HCT116 (cell line): ENCODE measurements around the gene CYBRD1. TPM values are rescaled to one million over a fixed set of nuclear protein-coding genes. Genes with fewer than 3 reads are reported as not detected.

ENCODE experiments used
- ATAC-seq: fragments of 200-7000 bp; cut with Tn5 transposase; 2 replicates; pipeline ENCODE4 v1.9.1; 2020; ENCODE audit warnings: mild to moderate bottlenecking, moderate library complexity
- BruUV-seq: library from RNA; stranded (reverse); fragments of 400-500 nt; replicated peaks from 2 replicates; lab custom pipeline; 2021; lab: Mats Ljungman, UMichigan
- CTCF ChIA-PET: fragments of 300-600 bp; sonication (Branson Sonifier 250); formaldehyde crosslinking; loops from one replicate; lab custom pipeline; 2021; ENCODE audit warnings: antibody characterized with exemption; lab: Charles Lee
- POLR2A ChIA-PET: fragments of 300-600, 350-600 bp; sonication (Branson Sonifier 250); formaldehyde crosslinking; loops from one replicate; lab custom pipeline; 2021; ENCODE audit warnings: antibody characterized with exemption; lab: Charles Lee
- RAD21 ChIA-PET, 2 experiments: fragments of 300-600 bp; sonication (Branson Sonifier 250); formaldehyde crosslinking; loops; one replicate each; lab custom pipeline; 2023; ENCODE audit warnings: low total read pairs in 2 of 2; ENCODE audit not compliant: uncharacterized antibody in 2 of 2, unreplicated experiment in 2 of 2, low non-redundant PET in 1 of 2; lab: Charles Lee
- DNase-seq: peaks from one replicate; pipeline ENCODE4 v3.0.0-alpha.2; 2010; ENCODE audit warnings: low read depth, low spot score
- H2AFZ ChIP-seq: fragments of 200-600 bp; shearing (Covaris generic), sonication (generic); 2 replicates; pipeline ENCODE4 v1.6.1; 2017; ENCODE audit warnings: low read depth, mixed run types, mixed read lengths, antibody characterized with exemption, low read length; ENCODE audit not compliant: poor library complexity, severe bottlenecking
- H3K27ac ChIP-seq: 2 replicates; pipeline ENCODE4 v1.5.1; 2012; ENCODE audit warnings: low read depth, low read length
- H3K27me3 ChIP-seq: fragments of 200-600 bp; sonication (generic); 2 replicates; pipeline ENCODE4 v1.6.1; 2016; ENCODE audit warnings: mixed run types, low read length, mixed read lengths; ENCODE audit not compliant: insufficient read depth
- H3K36me3 ChIP-seq, 2 experiments: fragments of 200-500 bp in 1 of 2; fragments of 200-600 bp in 1 of 2; sonication (Bioruptor generic) in 1 of 2; sonication (generic) in 1 of 2; 2 replicates each; pipeline versions ENCODE4 v1.5.1 to v1.6.1; 2014 to 2016; ENCODE audit warnings: low read length in 2 of 2, inconsistent platforms in 1 of 2, mixed read lengths in 1 of 2, mixed run types in 1 of 2; ENCODE audit not compliant: insufficient read depth in 2 of 2, control insufficient read depth in 1 of 2
- H3K4me1 ChIP-seq, 2 experiments: fragments of 200-600 bp in 1 of 2; sonication (generic) in 1 of 2; 2 replicates each; pipeline versions ENCODE4 v1.5.1 to v1.6.1; 2012 to 2017; ENCODE audit warnings: low read length in 2 of 2, inconsistent platforms in 1 of 2, mild to moderate bottlenecking in 1 of 2, mixed read lengths in 1 of 2, mixed run types in 1 of 2, moderate library complexity in 1 of 2; ENCODE audit not compliant: insufficient read depth in 2 of 2, control insufficient read depth in 1 of 2
- H3K4me2 ChIP-seq: fragments of 200-600 bp; sonication (generic); 2 replicates; pipeline ENCODE4 v1.6.1; 2017; ENCODE audit warnings: mixed run types, low read length, mixed read lengths
- H3K4me3 ChIP-seq, 2 experiments: fragments of 200-600 bp in 1 of 2; sonication (generic) in 1 of 2; replicated peaks in 1 of 2; 2 replicates each; pipeline ENCODE4 v1.5.1; 2011 to 2016; ENCODE audit warnings: low read length in 2 of 2, control low read depth in 1 of 2, low read depth in 1 of 2, mild to moderate bottlenecking in 1 of 2, mixed read lengths in 1 of 2, mixed run types in 1 of 2
- H3K79me2 ChIP-seq: fragments of 200-600 bp; sonication (generic); 2 replicates; pipeline ENCODE4 v1.6.1; 2017; ENCODE audit warnings: mild to moderate bottlenecking, mixed run types, low read length, moderate library complexity, mixed read lengths; ENCODE audit not compliant: insufficient read depth
- H3K9ac ChIP-seq: fragments of 200-600 bp; sonication (generic); 2 replicates; pipeline ENCODE4 v1.6.1; 2016; ENCODE audit warnings: low read length, mixed read lengths
- H3K9me2 ChIP-seq: fragments of 200-600 bp; sonication (generic), shearing (Covaris generic); 2 replicates; pipeline ENCODE4 v1.6.1; 2017; ENCODE audit warnings: mixed run types, mild to moderate bottlenecking, moderate library complexity; ENCODE audit not compliant: insufficient read depth
- H3K9me3 ChIP-seq, 2 experiments: fragments of 200-500 bp in 1 of 2; fragments of 200-600 bp in 1 of 2; sonication (Bioruptor generic) in 1 of 2; sonication (generic) in 1 of 2; 2 replicates each; pipeline ENCODE4 v1.6.1; 2014 to 2017; ENCODE audit warnings: low read length in 2 of 2, mixed read lengths in 2 of 2, inconsistent platforms in 1 of 2, low read depth in 1 of 2, mild to moderate bottlenecking in 1 of 2, mixed run types in 1 of 2, moderate library complexity in 1 of 2; ENCODE audit not compliant: control insufficient read depth in 1 of 2, insufficient read depth in 1 of 2
- H4K20me1 ChIP-seq: fragments of 200-600 bp; sonication (generic), shearing (Covaris generic); 2 replicates; pipeline ENCODE4 v1.6.1; 2017; ENCODE audit warnings: mixed run types, mild to moderate bottlenecking, moderate library complexity; ENCODE audit not compliant: insufficient read depth
- CBX3 ChIP-seq: IDR thresholded peaks from 2 replicates; pipeline ENCODE4 v1.6.1; 2012; ENCODE audit warnings: low read depth
- CEBPB ChIP-seq: IDR thresholded peaks from 2 replicates; pipeline ENCODE4 v1.6.1; 2012; ENCODE audit warnings: low read depth
- ELF1 ChIP-seq: IDR thresholded peaks from 2 replicates; pipeline ENCODE4 v1.6.1; 2012; ENCODE audit warnings: low read depth, borderline replicate concordance
- EZH2 ChIP-seq: fragments of 200-600 bp; sonication (generic); IDR thresholded peaks from 2 replicates; pipeline ENCODE4 v1.6.1; 2017; ENCODE audit warnings: antibody characterized with exemption, mixed run types
- EZH2phosphoT487 ChIP-seq: fragments of 200-600 bp; IDR thresholded peaks from 2 replicates; pipeline ENCODE4 v1.6.1; 2018; ENCODE audit warnings: antibody characterized with exemption, borderline replicate concordance
- FOSL1 ChIP-seq: IDR thresholded peaks from 2 replicates; pipeline ENCODE4 v1.6.1; 2012; ENCODE audit warnings: low read depth
- JUND ChIP-seq: IDR thresholded peaks from 2 replicates; pipeline ENCODE4 v1.6.1; 2012
- POLR2AphosphoS5 ChIP-seq: IDR thresholded peaks from 2 replicates; pipeline ENCODE4 v1.6.1; 2011; ENCODE audit warnings: mild to moderate bottlenecking, low read depth, low read length, moderate library complexity
- RAD21 ChIP-seq: IDR thresholded peaks from 2 replicates; pipeline ENCODE4 v1.6.1; 2012; ENCODE audit warnings: low read depth, mild to moderate bottlenecking
- SP1 ChIP-seq: IDR thresholded peaks from 2 replicates; pipeline ENCODE4 v1.6.1; 2012; ENCODE audit warnings: low read depth
- TCF7L2 ChIP-seq: IDR thresholded peaks from 2 replicates; pipeline ENCODE4 v1.7.0; 2011; ENCODE audit warnings: borderline replicate concordance, inconsistent platforms; ENCODE audit not compliant: insufficient read depth, insufficient read length; ENCODE audit errors: extremely low read depth
- intact Hi-C: fragments of 100-400 bp; cut with micrococcal nuclease; formaldehyde crosslinking; loops from 2 replicates; pipeline ENCODE4 v1.10.0; 2022
- total RNA-seq: library from RNA; stranded (reverse); gene quantifications from one replicate; pipeline ENCODE4 v1.2.1, GENCODE V29; 2021; ENCODE audit not compliant: unreplicated experiment
- TF ChIP-seq, protein P1 (sequence below): IDR thresholded peaks from 2 replicates; pipeline ENCODE4 v1.6.1; 2012; ENCODE audit warnings: low read depth
- TF ChIP-seq, protein P2 (sequence below): IDR thresholded peaks from 2 replicates; pipeline ENCODE4 v1.6.1; 2011; ENCODE audit warnings: mild to moderate bottlenecking, low read length, moderate library complexity; ENCODE audit not compliant: insufficient replicate concordance; ENCODE audit errors: extremely low read depth

CYBRD1 gene
- total RNA-seq, 1 experiment from 2014 or later: 14.9 TPM

DNA sequence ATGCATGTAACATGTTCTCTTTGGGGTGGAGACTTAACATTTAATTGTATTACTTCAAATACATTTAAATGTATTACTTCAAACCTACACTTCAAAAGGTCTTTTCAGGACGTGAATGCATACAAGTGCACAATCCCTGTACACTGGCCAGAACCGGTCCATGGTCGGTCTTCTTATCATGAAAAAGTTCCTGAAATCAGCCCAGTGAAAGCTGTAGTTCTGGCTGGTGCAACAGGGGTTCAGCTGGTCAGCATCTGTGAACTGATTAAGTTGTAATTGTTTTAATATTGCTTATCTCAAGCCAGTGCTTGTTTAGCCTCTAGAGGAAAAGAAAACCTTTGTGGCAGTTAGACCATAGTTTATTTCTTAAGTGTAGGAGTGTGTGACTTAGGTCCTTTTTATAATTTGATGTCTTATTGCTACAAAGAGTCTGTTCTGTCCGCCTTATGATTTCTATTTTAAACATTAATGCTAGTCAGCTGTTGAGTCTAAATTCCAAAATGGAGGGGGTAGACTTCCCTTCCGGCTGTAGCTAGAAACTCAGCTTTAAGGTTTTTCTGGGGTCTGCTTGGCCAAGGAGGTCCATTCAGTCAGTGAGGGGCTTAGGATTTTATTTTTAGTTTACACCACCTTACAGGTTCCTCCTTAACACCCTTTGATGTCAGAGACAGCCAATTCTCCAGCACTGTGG is 768 bp upstream of the CYBRD1 start:
- BruUV-seq: no TSS peak
- RAD21 ChIA-PET: no interaction called here
- CTCF ChIA-PET: interaction anchor here (1.1 kb wide), 1 partner anchor 10 kb away, joined by 4 read pairs; no protein-coding TSS in a partner anchor
- Histone ChIP-seq H3K9me2 (no peaks in the 10 kb centered on the region), H3K27ac (peak overlapping the region; percentile 57; the same call in 1 of the 2 replicates), H3K79me2 (no peaks in the 10 kb centered on the region), H3K4me1 (peaks cover 14 to 24% of the 10 kb centered on the region in 2 experiments), H3K4me3 (peak overlapping the region; percentile 64 to 90), H3K36me3 (no peaks in the 10 kb centered on the region), H3K4me2 (peak overlapping the region; percentile 100), H4K20me1 (no peaks in the 10 kb centered on the region), H2AFZ (peak overlapping the region; percentile 98), H3K9ac (peak overlapping the region; percentile 75), H3K27me3 (no peaks in the 10 kb centered on the region), H3K9me3 (no peaks in the 10 kb centered on the region)
- no peak for ATAC-seq
- no peak for DNase-seq
- TF ChIP-seq FOSL1 (no peak), CEBPB (no peak), ELF1 (no peak), JUND (no peak), SP1 (no peak), EZH2 (no peak), POLR2AphosphoS5 (no peak), EZH2phosphoT487 (no peak), RAD21 (no peak), TCF7L2 (no peak), CBX3 (no peak)
- TF ChIP-seq, protein P1, sequence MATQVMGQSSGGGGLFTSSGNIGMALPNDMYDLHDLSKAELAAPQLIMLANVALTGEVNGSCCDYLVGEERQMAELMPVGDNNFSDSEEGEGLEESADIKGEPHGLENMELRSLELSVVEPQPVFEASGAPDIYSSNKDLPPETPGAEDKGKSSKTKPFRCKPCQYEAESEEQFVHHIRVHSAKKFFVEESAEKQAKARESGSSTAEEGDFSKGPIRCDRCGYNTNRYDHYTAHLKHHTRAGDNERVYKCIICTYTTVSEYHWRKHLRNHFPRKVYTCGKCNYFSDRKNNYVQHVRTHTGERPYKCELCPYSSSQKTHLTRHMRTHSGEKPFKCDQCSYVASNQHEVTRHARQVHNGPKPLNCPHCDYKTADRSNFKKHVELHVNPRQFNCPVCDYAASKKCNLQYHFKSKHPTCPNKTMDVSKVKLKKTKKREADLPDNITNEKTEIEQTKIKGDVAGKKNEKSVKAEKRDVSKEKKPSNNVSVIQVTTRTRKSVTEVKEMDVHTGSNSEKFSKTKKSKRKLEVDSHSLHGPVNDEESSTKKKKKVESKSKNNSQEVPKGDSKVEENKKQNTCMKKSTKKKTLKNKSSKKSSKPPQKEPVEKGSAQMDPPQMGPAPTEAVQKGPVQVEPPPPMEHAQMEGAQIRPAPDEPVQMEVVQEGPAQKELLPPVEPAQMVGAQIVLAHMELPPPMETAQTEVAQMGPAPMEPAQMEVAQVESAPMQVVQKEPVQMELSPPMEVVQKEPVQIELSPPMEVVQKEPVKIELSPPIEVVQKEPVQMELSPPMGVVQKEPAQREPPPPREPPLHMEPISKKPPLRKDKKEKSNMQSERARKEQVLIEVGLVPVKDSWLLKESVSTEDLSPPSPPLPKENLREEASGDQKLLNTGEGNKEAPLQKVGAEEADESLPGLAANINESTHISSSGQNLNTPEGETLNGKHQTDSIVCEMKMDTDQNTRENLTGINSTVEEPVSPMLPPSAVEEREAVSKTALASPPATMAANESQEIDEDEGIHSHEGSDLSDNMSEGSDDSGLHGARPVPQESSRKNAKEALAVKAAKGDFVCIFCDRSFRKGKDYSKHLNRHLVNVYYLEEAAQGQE: no peak
- TF ChIP-seq, protein P2, sequence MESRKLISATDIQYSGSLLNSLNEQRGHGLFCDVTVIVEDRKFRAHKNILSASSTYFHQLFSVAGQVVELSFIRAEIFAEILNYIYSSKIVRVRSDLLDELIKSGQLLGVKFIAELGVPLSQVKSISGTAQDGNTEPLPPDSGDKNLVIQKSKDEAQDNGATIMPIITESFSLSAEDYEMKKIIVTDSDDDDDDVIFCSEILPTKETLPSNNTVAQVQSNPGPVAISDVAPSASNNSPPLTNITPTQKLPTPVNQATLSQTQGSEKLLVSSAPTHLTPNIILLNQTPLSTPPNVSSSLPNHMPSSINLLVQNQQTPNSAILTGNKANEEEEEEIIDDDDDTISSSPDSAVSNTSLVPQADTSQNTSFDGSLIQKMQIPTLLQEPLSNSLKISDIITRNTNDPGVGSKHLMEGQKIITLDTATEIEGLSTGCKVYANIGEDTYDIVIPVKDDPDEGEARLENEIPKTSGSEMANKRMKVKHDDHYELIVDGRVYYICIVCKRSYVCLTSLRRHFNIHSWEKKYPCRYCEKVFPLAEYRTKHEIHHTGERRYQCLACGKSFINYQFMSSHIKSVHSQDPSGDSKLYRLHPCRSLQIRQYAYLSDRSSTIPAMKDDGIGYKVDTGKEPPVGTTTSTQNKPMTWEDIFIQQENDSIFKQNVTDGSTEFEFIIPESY: no peak
- intact Hi-C loops: no loop called here
- POLR2A ChIA-PET: no interaction called here
